GF-D8 (cell line): Measurements from ENCODE around the gene SHROOM3.

Experiments used
- DNase-seq: peaks from one replicate; lab custom pipeline; 2025; lab: John Stamatoyannopoulos, UW

Gene SHROOM3

DNA sequence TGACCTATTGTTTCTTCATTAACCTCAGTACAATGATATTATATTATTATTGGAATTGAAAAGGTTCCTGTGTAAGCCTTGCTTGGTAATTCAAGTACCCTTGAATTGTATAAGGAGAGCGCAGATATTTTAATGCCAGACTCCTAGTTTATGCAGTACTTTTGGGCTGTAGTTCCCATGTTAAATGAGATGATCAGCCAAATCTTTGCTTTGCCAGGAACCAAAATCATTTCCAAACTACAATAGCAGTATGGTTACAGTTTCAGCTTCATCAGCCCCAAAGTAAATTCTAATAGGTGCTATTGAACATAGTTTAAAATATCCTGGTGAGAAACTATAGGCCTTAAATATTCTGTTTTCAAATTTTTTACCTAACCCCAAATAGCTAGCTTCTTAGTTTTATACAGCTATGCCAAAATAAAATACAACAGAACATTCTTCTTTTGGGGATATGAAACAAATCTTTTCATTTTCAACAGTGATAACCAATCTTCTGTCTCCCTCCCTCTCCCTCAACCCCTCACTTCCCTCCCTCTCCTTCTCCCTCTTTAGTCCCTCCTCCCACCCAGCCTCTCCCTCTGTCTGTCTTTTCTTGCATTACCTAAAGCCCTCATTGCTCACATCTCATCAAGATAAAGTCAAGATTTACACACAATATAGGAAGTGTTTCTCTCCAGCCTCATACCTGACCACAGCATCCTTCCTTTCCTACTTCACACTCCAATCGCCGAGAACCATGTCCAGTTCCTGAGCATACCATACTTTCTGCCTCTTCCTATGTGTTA lies 190.1 kb downstream of the SHROOM3 start:
- DNase-seq = no peak

DNA sequence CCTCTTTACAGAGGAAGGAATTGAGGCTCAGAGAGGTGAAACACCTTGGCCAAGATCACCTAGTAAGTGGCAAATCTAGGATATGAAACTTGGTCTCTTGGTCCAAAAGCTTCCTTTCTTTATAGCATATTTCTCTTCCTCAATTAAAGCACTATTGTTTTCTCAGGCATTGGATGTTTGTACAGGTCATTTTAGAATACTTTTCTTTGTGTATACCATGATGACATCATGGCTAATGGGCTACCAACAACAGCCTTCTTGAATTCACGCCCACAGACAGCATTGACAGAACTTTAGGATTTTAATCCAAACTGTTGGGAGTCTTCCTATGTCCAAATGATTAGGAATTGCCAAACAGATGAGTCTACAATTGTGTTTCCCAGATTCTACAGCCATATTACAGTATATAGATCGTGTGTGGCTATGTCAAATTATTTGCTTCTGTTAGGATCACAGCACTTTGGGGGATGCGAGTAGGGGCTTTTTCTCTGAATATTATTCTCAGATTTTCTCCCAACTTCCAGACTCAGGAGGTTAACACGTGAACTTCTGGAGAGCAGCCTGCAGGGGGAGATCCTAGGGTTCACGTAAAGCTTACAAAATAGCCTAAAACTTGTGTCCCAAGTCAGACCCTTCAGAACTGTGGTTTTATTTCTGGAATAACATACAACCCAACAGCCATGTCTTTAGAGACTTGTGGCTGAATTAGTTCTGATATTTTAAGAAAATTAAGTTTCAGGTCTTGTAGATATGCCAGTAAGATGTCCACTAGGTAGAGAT lies 191.8 kb downstream of the SHROOM3 start:
- DNase-seq = no peak

DNA sequence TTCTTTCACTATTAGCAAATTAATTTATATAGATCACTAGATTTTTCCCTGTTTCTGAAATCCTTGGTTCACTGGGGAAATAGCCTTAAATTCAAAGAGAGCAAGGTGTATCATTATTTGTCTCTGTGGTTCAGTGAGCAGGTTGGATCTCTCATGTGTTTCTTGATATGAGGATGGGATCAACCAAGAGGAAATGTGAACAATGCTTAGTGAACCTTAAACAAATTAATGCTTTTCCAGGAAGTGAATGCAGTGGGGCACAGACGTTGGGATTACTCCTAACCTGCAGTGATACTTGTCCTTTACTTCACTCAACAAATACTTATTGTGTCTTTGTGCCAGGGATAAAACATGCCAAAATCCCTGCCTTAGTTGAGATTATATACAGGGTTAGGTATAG lies 193.2 kb downstream of the SHROOM3 start:
- no peak for DNase-seq

DNA sequence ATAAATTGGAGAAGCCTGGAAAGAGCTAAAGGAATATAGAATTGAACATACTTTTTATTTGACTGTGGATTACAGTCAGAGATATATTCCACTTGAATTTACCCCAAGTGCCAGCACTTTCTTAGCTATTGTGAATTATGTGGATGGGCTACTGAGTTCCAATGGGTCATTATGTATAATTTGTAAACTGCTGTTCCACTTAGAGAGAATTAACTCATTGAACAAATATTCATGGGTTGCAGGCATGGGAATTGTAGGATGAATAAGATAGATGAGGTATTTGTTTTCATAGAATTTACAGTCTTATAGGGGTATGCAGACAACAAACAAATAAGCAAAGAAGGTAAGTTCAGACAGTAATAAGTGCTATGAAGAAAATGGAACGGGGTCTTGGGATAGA lies 195.7 kb downstream of the SHROOM3 start:
- DNase-seq = no peak

DNA sequence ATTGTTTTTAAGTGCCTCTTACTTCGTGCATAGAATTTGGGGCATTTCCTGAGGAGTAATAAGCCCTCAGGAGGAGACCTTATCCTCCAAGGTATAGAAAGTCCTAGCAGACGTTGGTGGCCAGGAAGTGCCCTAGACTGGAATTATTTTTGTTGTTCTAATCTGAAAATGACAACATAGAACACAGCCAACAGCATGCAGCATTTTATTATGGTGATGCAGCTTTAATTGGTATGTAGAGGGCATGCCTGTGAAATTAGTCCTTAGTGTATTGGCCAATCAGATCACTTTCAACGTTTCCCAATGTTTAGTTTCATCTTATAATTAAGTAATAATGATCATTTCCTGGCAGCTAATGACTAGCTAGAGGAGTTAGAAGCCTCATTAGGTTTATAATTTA lies 199.2 kb downstream of the SHROOM3 start:
- DNase-seq = no peak

DNA sequence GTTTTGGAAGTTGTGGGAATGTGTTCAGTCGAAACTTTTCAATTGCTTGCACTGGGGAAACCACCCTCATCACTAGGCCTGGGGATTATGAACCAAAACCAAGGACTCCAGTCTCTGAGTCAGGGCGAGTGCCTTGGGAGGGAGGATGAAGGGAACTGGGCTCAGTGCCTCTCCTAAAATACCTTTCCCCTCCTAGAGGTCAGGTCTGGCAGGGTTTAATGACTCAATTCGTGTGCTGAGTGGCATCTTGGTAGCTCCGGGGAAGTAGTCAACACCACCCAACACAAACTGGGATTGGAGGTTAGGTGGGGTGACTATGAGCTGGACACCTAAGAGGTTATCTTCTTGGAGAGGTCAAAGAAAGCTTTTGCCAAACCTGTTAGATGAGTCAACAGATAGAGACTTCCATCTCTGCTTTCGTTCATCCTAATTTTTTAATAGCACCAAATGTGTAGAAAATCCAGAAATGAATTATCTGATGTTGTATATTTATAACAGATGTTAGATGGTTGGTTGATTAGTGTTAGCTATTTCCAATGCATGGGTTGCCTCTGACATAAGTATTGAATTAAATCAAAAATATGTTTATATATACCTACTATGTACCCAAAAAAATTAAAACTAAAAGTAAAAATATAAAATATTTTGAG lies 202.8 kb downstream of the SHROOM3 start:
- DNase-seq = no peak

DNA sequence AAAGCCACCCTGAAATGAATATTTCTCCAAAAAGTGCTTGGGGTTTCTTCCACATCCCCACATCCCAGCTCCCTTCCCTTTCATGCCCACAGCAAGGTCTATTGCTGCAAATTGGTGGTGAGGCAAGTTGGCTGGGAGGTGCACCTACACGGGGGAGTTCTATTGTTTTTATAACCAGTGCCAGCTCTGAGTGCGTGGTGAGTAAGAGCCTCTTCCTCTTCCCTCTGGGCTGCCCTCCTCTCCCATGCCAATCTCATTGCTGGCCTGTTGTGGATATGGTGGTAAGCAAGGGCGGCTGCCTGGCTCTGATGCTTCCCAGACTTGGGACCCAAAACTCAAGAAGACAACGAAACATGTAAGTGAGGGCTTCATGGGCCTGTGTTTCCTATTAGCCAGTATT lies 204.3 kb downstream of the SHROOM3 start:
- no peak for DNase-seq

DNA sequence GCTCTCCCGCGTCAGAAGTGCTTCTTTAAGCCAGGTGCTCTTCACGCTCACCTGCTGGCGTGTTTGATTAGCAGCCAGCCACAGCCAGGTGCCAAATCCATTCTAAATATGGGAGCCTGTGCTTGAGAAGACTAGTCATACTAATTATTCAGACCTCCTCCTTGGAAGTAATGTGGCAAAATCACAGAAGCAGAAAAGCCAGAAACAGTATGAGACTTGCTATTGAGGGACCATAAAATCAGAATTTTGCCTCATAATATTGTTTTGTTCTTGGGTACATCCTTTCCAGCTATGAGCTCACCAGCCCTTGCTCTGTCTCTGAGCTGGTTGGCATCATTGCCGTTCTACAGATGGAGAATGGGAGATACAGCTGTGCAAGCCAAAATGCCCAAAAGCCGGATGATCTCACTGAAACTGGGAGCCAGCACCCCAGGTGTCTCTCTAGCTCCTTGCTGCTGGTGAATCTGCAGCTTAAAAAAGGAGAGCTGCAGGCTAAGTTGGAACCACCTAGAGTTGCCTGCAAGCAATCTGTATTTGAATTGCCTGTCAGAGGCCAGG lies 205.4 kb downstream of the SHROOM3 start:
- DNase-seq = no peak

DNA sequence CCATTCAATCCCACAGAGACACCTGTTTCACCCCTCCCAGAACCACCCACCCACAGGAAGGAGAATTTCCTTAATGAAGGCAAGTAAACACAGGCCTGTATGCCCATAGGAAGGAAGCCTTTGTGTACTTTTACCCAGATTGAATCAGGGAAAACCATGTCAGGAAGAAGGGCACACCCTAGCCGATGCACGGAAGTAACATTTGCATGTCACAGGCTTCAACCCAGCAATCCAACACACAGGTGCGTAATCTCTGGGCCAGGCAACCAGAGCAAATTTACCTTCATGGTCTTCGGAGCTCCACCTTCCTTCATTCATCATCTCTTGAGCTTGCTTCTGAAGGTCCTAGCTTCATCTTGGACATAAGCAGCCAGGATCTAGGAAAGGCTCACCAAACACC lies 206.3 kb downstream of the SHROOM3 start:
- DNase-seq = no peak

DNA sequence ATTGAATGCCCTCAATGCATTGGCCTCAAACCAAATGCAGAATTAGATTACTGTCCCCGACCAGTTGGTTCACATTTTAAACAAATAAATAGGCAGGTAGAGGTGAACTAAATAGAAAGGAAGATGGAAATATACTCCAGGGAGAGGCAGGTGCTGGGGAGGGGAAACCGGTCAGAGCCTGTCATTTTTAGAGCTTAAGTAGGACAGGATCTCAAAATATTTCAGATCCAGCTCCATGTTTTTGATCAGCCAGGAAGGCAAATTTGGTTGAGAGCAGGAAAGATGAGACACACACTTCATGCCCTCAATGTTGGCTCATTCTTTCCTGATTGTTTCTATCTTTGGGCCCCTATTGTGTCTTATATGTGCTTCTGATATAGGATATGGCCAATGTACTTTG lies 206.7 kb downstream of the SHROOM3 start:
- no peak for DNase-seq

DNA sequence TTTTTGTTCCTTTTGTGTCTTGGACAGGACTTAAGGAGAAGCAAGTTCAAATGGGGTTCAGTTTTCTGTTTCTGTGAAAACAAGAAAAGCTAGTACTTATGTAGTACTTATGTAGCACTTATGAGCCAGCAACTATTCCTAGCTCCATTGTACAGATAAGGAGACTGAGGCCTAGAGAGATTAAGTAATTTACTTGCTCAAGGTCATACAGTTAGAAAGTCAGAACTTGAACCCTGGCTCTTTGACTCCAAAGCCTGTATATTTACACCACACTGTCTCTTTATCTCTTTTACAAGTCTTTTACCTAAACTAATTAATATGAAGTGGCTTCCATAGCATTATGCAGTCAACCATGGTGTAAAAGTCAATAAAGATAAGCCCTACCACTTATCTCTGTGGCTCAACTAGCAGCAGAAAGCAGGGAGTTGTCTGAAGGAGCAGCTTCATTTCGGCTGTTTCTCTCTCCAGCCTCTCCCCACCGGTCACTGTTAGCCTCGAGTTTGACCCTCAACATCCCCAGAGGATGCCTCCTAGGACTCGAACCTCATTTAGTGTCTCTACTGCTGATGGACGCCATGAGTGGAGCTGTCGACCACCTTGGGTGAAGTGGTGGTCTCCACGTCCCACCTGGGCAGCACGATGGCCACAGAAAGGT lies 209.9 kb downstream of the SHROOM3 start:
- no peak for DNase-seq

DNA sequence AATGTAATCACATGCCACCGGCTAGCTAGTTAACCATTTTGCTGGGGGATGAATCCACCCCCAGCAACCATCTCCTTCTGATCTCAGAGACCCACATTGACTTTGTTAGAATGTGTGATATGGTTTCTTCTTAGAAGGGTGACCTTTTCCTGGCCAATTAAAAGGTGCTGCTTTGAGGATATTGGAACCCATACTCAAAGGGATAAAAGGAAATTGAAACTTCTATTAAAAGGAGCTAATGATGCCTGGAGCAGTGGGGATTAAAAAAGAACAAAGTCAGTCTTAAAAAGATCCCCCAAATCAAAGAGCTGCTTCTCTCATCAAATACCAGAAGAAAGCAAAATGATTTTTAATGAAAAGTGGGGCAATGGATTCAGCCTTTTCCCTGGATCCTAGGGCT lies 214.1 kb downstream of the SHROOM3 start:
- no peak for DNase-seq

DNA sequence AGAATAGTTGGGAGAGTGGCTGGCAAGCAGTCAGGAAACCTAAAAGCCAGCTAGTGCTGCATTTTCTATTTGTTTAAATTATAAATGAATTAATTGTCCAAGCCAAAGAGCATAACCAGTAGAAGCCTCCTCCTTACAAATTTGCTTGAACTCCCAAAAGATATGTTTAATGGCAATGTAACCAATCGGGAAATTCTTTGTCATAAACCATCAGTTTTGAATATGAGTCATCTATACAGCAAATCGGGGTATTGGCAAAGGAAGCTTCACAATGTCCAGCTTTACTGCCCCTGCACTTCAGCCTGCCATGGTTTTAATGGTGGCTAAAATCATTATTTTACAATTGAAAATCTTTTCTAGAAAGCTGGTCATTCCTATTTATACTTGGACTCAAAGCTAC lies 216.6 kb downstream of the SHROOM3 start:
- DNase-seq = no peak

DNA sequence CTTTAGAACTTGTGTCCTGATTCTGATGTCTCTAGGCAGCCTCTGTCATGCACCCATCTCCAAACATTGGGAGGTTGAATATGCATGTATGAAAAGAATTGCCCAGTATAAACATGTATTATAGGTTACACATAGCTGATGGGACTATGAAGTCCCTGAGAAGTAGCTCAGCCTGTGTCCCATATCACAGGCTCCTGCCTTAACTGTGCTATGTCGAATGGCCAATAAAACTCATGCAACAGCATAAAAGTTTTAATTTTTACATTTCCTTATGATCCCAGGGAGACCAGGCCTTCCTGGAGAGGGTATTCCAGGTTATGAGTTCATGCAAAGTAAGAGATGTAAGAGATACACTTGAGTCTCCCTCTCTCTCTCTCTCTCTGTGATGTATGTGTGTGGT lies 217.4 kb downstream of the SHROOM3 start:
- no peak for DNase-seq

DNA sequence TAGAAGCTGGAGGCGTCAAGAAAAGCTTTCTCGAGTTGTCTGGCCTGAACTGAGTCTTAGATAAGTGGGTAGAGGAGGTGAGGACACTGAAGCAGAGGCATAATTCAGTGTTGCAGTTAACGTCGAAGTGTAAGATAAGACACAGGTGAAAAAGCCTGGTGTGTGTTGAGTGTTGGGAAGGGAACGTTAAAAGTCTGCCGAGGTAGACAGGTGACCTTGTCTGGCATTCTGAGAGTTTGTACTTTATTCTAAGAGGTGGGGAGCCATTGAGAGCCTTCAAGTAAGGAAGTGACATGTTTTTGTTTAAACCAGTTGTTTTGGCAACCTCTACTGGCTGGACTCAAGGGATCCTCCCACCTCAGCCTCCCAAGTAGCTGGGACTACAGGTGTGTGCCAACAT lies 219.1 kb downstream of the SHROOM3 start:
- DNase-seq = no peak

DNA sequence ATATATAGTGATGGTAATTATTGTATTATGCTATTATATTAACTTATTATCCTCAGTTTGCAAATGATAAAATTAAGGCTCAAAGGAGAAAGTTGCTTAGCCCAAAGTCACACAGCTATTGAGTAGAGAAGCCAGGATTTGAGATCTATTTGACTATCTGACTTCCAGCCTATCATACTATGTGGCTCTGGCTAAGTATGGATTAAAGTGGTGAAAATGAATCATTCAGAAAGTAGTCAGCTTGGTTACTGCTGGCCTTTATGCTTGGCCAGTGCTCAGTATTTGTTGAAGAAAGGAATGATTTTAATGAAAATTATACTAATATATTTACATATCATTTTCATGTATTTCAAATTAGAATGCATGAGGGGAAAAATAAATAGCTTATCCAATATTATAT lies 219.8 kb downstream of the SHROOM3 start:
- no peak for DNase-seq

DNA sequence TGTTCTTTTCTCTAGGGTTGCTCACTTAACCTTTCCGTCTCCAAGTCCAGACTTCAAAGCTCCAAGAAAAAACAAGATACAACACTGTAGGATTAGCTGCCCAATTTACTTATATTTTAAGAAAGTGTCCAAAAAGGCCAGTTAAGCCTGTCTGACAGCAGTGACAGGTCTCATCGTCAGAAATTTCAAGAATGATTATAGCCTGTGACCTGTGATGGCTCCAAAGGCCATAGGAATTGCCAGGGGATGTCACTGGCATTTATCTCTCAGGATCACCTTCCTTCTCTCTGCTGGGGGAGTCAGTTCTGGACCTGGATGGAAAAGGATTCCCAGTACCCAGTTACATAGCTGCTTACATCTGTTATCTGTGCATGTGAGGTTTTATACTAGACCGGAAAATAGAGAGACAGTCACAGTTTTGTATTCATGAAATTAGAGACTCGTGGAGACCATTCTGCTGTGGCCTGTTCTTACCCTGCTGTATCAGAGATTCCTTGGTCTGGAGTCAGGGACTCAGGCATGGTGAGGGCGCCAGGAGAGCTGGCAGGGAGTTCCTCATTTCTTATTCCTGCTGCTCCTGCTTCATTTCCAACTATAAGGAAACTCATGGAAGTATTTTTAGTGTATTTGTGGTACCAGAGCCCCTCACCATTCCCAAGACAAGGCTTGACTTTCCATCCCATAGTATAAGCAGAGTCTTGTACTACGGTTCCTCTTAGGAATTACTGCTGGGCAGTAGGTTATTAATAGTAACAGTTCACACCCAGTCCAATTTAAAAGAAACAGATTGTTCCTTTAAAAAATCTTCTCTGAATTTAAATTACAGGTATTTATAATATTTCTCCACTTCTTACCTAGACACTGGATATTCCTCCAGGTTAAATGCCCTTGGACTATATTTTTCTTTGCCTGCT lies 220.8 kb downstream of the SHROOM3 start:
- DNase-seq = no peak

DNA sequence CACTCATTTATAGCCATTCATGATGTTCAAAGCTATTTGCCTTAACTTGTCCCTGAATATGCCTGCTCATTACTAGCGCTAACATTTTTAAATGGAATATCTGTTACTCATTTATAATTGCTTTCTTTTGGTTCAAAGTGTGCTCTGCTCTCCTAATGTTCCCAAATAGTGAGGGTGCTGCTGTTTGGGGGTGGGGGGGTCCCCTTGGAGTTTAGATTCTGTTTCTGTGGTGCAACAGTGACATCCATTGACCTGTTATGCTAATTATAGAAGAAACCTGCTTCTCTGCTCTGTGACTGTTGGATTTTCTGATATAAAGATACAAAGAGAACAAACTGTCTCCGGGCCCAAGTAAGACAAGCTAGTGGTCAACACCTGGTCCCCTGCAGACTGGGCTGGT lies 222.4 kb downstream of the SHROOM3 start:
- no peak for DNase-seq

DNA sequence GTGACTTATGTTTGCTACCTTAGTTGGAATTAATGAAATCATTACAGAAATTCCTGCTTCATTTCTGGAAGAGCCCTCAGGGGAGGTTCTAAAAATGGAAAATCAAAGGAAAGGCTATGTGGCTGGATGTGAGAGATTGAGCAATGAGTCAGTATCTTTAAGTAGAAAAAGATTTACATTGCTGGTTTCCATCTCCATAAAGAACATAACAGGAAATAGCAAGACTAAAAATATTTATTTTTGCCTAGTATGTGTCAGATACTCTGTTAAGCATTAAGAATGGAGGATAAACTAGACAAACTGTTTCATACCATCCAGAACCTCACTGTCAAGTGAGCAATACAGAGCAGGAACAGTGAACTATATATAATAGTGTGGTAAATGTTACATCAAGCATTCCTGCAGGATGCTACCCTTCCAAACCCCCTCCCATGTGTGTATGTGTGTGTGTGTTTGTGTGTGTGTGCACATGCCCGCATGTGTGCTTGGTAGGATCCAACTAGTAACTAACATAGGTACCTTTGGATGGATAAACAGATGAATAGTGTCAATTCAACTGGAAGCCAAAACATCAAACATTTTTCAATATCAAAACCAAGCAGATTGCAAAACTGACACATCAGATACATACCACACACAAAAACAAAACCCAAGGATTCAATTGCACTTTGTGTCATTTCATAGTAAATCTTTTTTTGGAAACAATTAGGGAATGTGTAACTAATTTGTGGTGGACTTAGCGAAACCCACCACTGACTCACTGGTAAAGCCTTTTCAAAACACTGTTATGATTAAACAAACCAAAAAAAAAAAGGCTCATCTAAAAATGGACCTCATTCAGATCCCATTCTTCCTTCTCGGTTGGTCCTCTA lies 223.4 kb downstream of the SHROOM3 start:
- no peak for DNase-seq

DNA sequence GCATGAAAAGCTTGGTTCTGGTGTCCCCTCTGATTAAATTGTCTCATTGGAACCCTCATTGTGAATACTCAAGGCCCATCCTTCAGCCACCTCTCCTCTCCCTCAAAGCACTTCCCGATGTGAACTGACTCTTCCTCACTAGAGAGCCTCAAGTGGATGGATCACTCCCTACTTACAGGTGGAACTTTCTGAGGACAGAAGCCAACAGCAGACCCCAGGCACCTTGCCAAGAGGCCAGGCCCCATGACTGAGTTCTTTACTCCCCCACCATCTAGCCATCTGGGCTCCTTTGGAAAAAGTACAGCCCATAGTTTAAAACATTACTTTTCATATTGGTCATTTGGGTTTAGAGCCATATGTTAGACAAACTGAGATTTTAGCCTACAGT lies 224.1 kb downstream of the SHROOM3 start:
- no peak for DNase-seq
